Prostate gland (tissue), 2 donors: ENCODE measurements around the gene TJP3.

Experiments
- POLR2A ChIP-seq: fragments of 450-650 bp; IDR thresholded peaks from one replicate; pipeline ENCODE4 v1.6.1; 2016; ENCODE audit warnings: antibody characterized with exemption, mild to moderate bottlenecking
- POLR2AphosphoS5 ChIP-seq: sonication (generic); formaldehyde crosslinking; IDR thresholded peaks from one replicate; pipeline ENCODE4 v1.6.1; 2017; ENCODE audit warnings: antibody characterized with exemption
- TF ChIP-seq, protein P1 (sequence below), 4 experiments: fragments of 200-600 bp in 2 of 4; fragments of 450-650 bp in 2 of 4; sonication (generic) in 2 of 4; IDR thresholded peaks; 1 replicate in 3 of 4; 2 replicates in 1 of 4; pipeline ENCODE4 v1.5.1; 2016 to 2019; ENCODE audit warnings: antibody characterized with exemption in 4 of 4, mild to moderate bottlenecking in 2 of 4, moderate library complexity in 2 of 4

DNA sequence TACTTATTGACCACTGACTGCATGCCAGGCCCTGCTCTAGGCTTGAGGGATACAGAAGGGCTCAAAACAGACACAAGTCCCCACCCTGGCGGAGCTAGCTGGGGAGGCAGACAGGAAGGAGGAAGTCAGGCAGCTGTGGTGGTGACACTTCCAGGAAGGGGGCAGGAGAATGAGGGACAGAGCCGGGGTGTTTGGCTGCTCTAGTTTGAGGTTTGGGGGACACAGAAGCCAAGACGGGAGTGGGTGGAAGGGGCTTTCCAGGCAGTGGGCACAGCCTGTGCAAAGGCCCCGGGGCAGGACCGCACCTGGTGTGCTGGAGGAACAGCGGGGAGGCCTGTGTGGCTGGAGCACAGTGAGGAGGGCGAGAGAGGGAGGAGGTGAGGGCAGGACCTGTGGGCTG lies 58.3 kb downstream of the TJP3 start:
- TF ChIP-seq, protein P1, sequence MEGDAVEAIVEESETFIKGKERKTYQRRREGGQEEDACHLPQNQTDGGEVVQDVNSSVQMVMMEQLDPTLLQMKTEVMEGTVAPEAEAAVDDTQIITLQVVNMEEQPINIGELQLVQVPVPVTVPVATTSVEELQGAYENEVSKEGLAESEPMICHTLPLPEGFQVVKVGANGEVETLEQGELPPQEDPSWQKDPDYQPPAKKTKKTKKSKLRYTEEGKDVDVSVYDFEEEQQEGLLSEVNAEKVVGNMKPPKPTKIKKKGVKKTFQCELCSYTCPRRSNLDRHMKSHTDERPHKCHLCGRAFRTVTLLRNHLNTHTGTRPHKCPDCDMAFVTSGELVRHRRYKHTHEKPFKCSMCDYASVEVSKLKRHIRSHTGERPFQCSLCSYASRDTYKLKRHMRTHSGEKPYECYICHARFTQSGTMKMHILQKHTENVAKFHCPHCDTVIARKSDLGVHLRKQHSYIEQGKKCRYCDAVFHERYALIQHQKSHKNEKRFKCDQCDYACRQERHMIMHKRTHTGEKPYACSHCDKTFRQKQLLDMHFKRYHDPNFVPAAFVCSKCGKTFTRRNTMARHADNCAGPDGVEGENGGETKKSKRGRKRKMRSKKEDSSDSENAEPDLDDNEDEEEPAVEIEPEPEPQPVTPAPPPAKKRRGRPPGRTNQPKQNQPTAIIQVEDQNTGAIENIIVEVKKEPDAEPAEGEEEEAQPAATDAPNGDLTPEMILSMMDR (IDR thresholded peaks at IDR 0.05): no peak
- no peak for TF ChIP-seq POLR2AphosphoS5
- TF ChIP-seq POLR2A: no peak
